ENCODE measurements around the gene PRCC.
A peak's percentile ranks its signal among the peaks of the same experiment; 100 is the strongest.

GRCh38 chr1:156797212-156797871 is 30.0 kb downstream of the PRCC start:
- peak; percentile 56 to 83 (median 73) for TF ChIP-seq CTCF (IDR thresholded peaks at IDR 0.05 in 8 of 11, conservative IDR thresholded peaks at IDR 0.05 in 3 of 11)
- TF ChIP-seq POLR2AphosphoS5 (IDR thresholded peaks at IDR 0.05) = no peak

All from spleen (tissue), 7 donors.